HCT116 (cell line): ENCODE measurements around the gene ST6GALNAC5. TPM values are rescaled to one million over a fixed set of nuclear protein-coding genes. Genes with fewer than 3 reads are reported as not detected.

Experiments used
- ATAC-seq: fragments of 200-7000 bp; cut with Tn5 transposase; 2 replicates; pipeline ENCODE4 v1.9.1; 2020; ENCODE audit warnings: mild to moderate bottlenecking, moderate library complexity
- BruUV-seq: library from RNA; stranded (reverse); fragments of 400-500 nt; replicated peaks from 2 replicates; lab custom pipeline; 2021; lab: Mats Ljungman, UMichigan
- CTCF ChIA-PET: fragments of 300-600 bp; sonication (Branson Sonifier 250); formaldehyde crosslinking; loops from one replicate; lab custom pipeline; 2021; ENCODE audit warnings: antibody characterized with exemption; lab: Charles Lee
- POLR2A ChIA-PET: fragments of 300-600, 350-600 bp; sonication (Branson Sonifier 250); formaldehyde crosslinking; loops from one replicate; lab custom pipeline; 2021; ENCODE audit warnings: antibody characterized with exemption; lab: Charles Lee
- RAD21 ChIA-PET, 2 experiments: fragments of 300-600 bp; sonication (Branson Sonifier 250); formaldehyde crosslinking; loops; one replicate each; lab custom pipeline; 2023; ENCODE audit warnings: low total read pairs in 2 of 2; ENCODE audit not compliant: uncharacterized antibody in 2 of 2, unreplicated experiment in 2 of 2, low non-redundant PET in 1 of 2; lab: Charles Lee
- DNase-seq: peaks from one replicate; pipeline ENCODE4 v3.0.0-alpha.2; 2010; ENCODE audit warnings: low read depth, low spot score
- H2AFZ ChIP-seq: fragments of 200-600 bp; shearing (Covaris generic), sonication (generic); 2 replicates; pipeline ENCODE4 v1.6.1; 2017; ENCODE audit warnings: low read depth, mixed run types, mixed read lengths, antibody characterized with exemption, low read length; ENCODE audit not compliant: poor library complexity, severe bottlenecking
- H3K27ac ChIP-seq: 2 replicates; pipeline ENCODE4 v1.5.1; 2012; ENCODE audit warnings: low read depth, low read length
- H3K27me3 ChIP-seq: fragments of 200-600 bp; sonication (generic); 2 replicates; pipeline ENCODE4 v1.6.1; 2016; ENCODE audit warnings: mixed run types, low read length, mixed read lengths; ENCODE audit not compliant: insufficient read depth
- H3K36me3 ChIP-seq, 2 experiments: fragments of 200-500 bp in 1 of 2; fragments of 200-600 bp in 1 of 2; sonication (Bioruptor generic) in 1 of 2; sonication (generic) in 1 of 2; 2 replicates each; pipeline versions ENCODE4 v1.5.1 to v1.6.1; 2014 to 2016; ENCODE audit warnings: low read length in 2 of 2, inconsistent platforms in 1 of 2, mixed read lengths in 1 of 2, mixed run types in 1 of 2; ENCODE audit not compliant: insufficient read depth in 2 of 2, control insufficient read depth in 1 of 2
- H3K4me1 ChIP-seq, 2 experiments: fragments of 200-600 bp in 1 of 2; sonication (generic) in 1 of 2; 2 replicates each; pipeline versions ENCODE4 v1.5.1 to v1.6.1; 2012 to 2017; ENCODE audit warnings: low read length in 2 of 2, inconsistent platforms in 1 of 2, mild to moderate bottlenecking in 1 of 2, mixed read lengths in 1 of 2, mixed run types in 1 of 2, moderate library complexity in 1 of 2; ENCODE audit not compliant: insufficient read depth in 2 of 2, control insufficient read depth in 1 of 2
- H3K4me2 ChIP-seq: fragments of 200-600 bp; sonication (generic); 2 replicates; pipeline ENCODE4 v1.6.1; 2017; ENCODE audit warnings: mixed run types, low read length, mixed read lengths
- H3K4me3 ChIP-seq, 2 experiments: fragments of 200-600 bp in 1 of 2; sonication (generic) in 1 of 2; replicated peaks in 1 of 2; 2 replicates each; pipeline ENCODE4 v1.5.1; 2011 to 2016; ENCODE audit warnings: low read length in 2 of 2, control low read depth in 1 of 2, low read depth in 1 of 2, mild to moderate bottlenecking in 1 of 2, mixed read lengths in 1 of 2, mixed run types in 1 of 2
- H3K79me2 ChIP-seq: fragments of 200-600 bp; sonication (generic); 2 replicates; pipeline ENCODE4 v1.6.1; 2017; ENCODE audit warnings: mild to moderate bottlenecking, mixed run types, low read length, moderate library complexity, mixed read lengths; ENCODE audit not compliant: insufficient read depth
- H3K9ac ChIP-seq: fragments of 200-600 bp; sonication (generic); 2 replicates; pipeline ENCODE4 v1.6.1; 2016; ENCODE audit warnings: low read length, mixed read lengths
- H3K9me2 ChIP-seq: fragments of 200-600 bp; sonication (generic), shearing (Covaris generic); 2 replicates; pipeline ENCODE4 v1.6.1; 2017; ENCODE audit warnings: mixed run types, mild to moderate bottlenecking, moderate library complexity; ENCODE audit not compliant: insufficient read depth
- H3K9me3 ChIP-seq, 2 experiments: fragments of 200-500 bp in 1 of 2; fragments of 200-600 bp in 1 of 2; sonication (Bioruptor generic) in 1 of 2; sonication (generic) in 1 of 2; 2 replicates each; pipeline ENCODE4 v1.6.1; 2014 to 2017; ENCODE audit warnings: low read length in 2 of 2, mixed read lengths in 2 of 2, inconsistent platforms in 1 of 2, low read depth in 1 of 2, mild to moderate bottlenecking in 1 of 2, mixed run types in 1 of 2, moderate library complexity in 1 of 2; ENCODE audit not compliant: control insufficient read depth in 1 of 2, insufficient read depth in 1 of 2
- H4K20me1 ChIP-seq: fragments of 200-600 bp; sonication (generic), shearing (Covaris generic); 2 replicates; pipeline ENCODE4 v1.6.1; 2017; ENCODE audit warnings: mixed run types, mild to moderate bottlenecking, moderate library complexity; ENCODE audit not compliant: insufficient read depth
- CBX3 ChIP-seq: IDR thresholded peaks from 2 replicates; pipeline ENCODE4 v1.6.1; 2012; ENCODE audit warnings: low read depth
- CEBPB ChIP-seq: IDR thresholded peaks from 2 replicates; pipeline ENCODE4 v1.6.1; 2012; ENCODE audit warnings: low read depth
- EGR1 ChIP-seq: IDR thresholded peaks from 2 replicates; pipeline ENCODE4 v1.6.1; 2012; ENCODE audit warnings: low read depth
- EZH2 ChIP-seq: fragments of 200-600 bp; sonication (generic); IDR thresholded peaks from 2 replicates; pipeline ENCODE4 v1.6.1; 2017; ENCODE audit warnings: antibody characterized with exemption, mixed run types
- EZH2phosphoT487 ChIP-seq: fragments of 200-600 bp; IDR thresholded peaks from 2 replicates; pipeline ENCODE4 v1.6.1; 2018; ENCODE audit warnings: antibody characterized with exemption, borderline replicate concordance
- FOSL1 ChIP-seq: IDR thresholded peaks from 2 replicates; pipeline ENCODE4 v1.6.1; 2012; ENCODE audit warnings: low read depth
- MAX ChIP-seq: IDR thresholded peaks from 2 replicates; pipeline ENCODE4 v1.6.1; 2012
- POLR2A ChIP-seq: IDR thresholded peaks from 2 replicates; pipeline ENCODE4 v1.7.0; 2011; ENCODE audit warnings: borderline replicate concordance; ENCODE audit not compliant: insufficient read depth, insufficient read length; ENCODE audit errors: extremely low read depth
- POLR2AphosphoS5 ChIP-seq: IDR thresholded peaks from 2 replicates; pipeline ENCODE4 v1.6.1; 2011; ENCODE audit warnings: mild to moderate bottlenecking, low read depth, low read length, moderate library complexity
- RAD21 ChIP-seq: IDR thresholded peaks from 2 replicates; pipeline ENCODE4 v1.6.1; 2012; ENCODE audit warnings: low read depth, mild to moderate bottlenecking
- REST ChIP-seq: IDR thresholded peaks from 2 replicates; pipeline ENCODE4 v1.6.1; 2012; ENCODE audit warnings: low read depth
- SP1 ChIP-seq: IDR thresholded peaks from 2 replicates; pipeline ENCODE4 v1.6.1; 2012; ENCODE audit warnings: low read depth
- SRF ChIP-seq: IDR thresholded peaks from 2 replicates; pipeline ENCODE4 v1.6.1; 2012; ENCODE audit warnings: low read depth
- YY1 ChIP-seq: IDR thresholded peaks from 2 replicates; pipeline ENCODE4 v1.6.1; 2011; ENCODE audit warnings: low read length, low read depth, moderate library complexity, mild to moderate bottlenecking; ENCODE audit not compliant: insufficient replicate concordance; ENCODE audit errors: extremely low read depth
- ZFX ChIP-seq: fragments of 450-650 bp; IDR thresholded peaks from 2 replicates; pipeline ENCODE4 v1.6.1; 2017
- ZNF274 ChIP-seq: fragments of 200-500 bp; sonication (Bioruptor generic); IDR thresholded peaks from 2 replicates; pipeline ENCODE4 v1.6.1; 2014; ENCODE audit warnings: mild to moderate bottlenecking, low read depth, low read length, inconsistent platforms
- intact Hi-C: fragments of 100-400 bp; cut with micrococcal nuclease; formaldehyde crosslinking; loops from 2 replicates; pipeline ENCODE4 v1.10.0; 2022
- total RNA-seq: library from RNA; stranded (reverse); gene quantifications from one replicate; pipeline ENCODE4 v1.2.1, GENCODE V29; 2021; ENCODE audit not compliant: unreplicated experiment

The ST6GALNAC5 gene
- total RNA-seq, 1 experiment from 2014 or later, result 1.2 TPM

GRCh38 chr1:77039739-77040138, 172.5 kb downstream of the ST6GALNAC5 start (continued):
- TF ChIP-seq SRF (peak; percentile 52), POLR2AphosphoS5 (peak; percentile 39; the same call in 1 of the 2 replicates)
- TF ChIP-seq, all 23 proteins: peak for 9

GRCh38 chr1:77040826-77041225, 173.5 kb downstream of the ST6GALNAC5 start:
- H3K4me2 ChIP-seq, result no peak overlapping the region
- ATAC-seq (no peak), DNase-seq (no peak)
- BruUV-seq, result no TSS peak
- no peaks in the 10 kb centered on the region for H3K79me2 ChIP-seq
- no peaks in the 10 kb centered on the region for H3K36me3 ChIP-seq
- H4K20me1 ChIP-seq, result no peaks in the 10 kb centered on the region
- H3K9me3 ChIP-seq, result no peaks in the 10 kb centered on the region
- POLR2A ChIA-PET, result no interaction called here
- H3K9ac ChIP-seq, result no peak overlapping the region
- no peak overlapping the region for H3K4me3 ChIP-seq
- TF ChIP-seq ZFX (no peak), SRF (no peak), POLR2A (no peak), EZH2 (no peak), FOSL1 (no peak), POLR2AphosphoS5 (no peak), REST (no peak), EZH2phosphoT487 (no peak), YY1 (no peak), RAD21 (no peak), MAX (no peak), CEBPB (no peak), CBX3 (no peak), ZNF274 (no peak), EGR1 (no peak), SP1 (no peak)
- H3K27ac ChIP-seq, result no peak overlapping the region
- RAD21 ChIA-PET, result no interaction called here
- no peak overlapping the region for H2AFZ ChIP-seq
- intact Hi-C loops, result no loop called here
- H3K27me3 ChIP-seq, result no peaks in the 10 kb centered on the region
- CTCF ChIA-PET, result no interaction called here
- peaks cover 0 to 33% of the 10 kb centered on the region in 2 experiments; a peak in 2 of 4 replicates for H3K4me1 ChIP-seq
- no peaks in the 10 kb centered on the region for H3K9me2 ChIP-seq
